Neural cell (in vitro differentiated cells): ENCODE data around the gene TBRG1. TPM values are rescaled to one million over a fixed set of nuclear protein-coding genes. Genes with fewer than 3 reads are reported as not detected.

Experiments used
- H2AFZ ChIP-seq: fragments of 200-600, 300-800 bp; sonication (generic), shearing (Covaris generic); 2 replicates; pipeline ENCODE4 v1.6.0; 2014; ENCODE audit warnings: low read depth, mild to moderate bottlenecking, antibody characterized with exemption, low read length, moderate library complexity
- H3F3A ChIP-seq: fragments of 200-600 bp; shearing (Covaris generic); 2 replicates; pipeline ENCODE4 v1.6.1; 2016; ENCODE audit warnings: mild to moderate bottlenecking, moderate library complexity, mixed read lengths, antibody characterized with exemption, low read length; ENCODE audit not compliant: insufficient read depth, poor library complexity, severe bottlenecking
- H3K27ac ChIP-seq: fragments of 200-600, 300-800 bp; sonication (generic), shearing (Covaris generic); 2 replicates; pipeline ENCODE4 v1.5.1; 2014; ENCODE audit warnings: mild to moderate bottlenecking, low read length, moderate library complexity
- H3K27me3 ChIP-seq: fragments of 300-800, 200-600 bp; sonication (generic), shearing (Covaris generic); 2 replicates; pipeline ENCODE4 v1.6.0; 2014; ENCODE audit warnings: mild to moderate bottlenecking, low read depth, low read length, moderate library complexity; ENCODE audit not compliant: insufficient read depth
- H3K36me3 ChIP-seq: fragments of 300-800, 200-600 bp; sonication (generic), shearing (Covaris generic); 2 replicates; pipeline ENCODE4 v1.5.1; 2014; ENCODE audit warnings: mild to moderate bottlenecking, antibody characterized with exemption, low read length, moderate library complexity; ENCODE audit not compliant: insufficient read depth
- H3K4me2 ChIP-seq: fragments of 300-800, 200-600 bp; sonication (generic), shearing (Covaris generic); 2 replicates; pipeline ENCODE4 v1.6.0; 2014; ENCODE audit warnings: mild to moderate bottlenecking, low read length
- H3K4me3 ChIP-seq: fragments of 300-800, 200-600 bp; sonication (generic), shearing (Covaris generic); 2 replicates; pipeline ENCODE4 v1.5.1; 2014; ENCODE audit warnings: mild to moderate bottlenecking, low read length, moderate library complexity
- H3K79me2 ChIP-seq: fragments of 200-600 bp; shearing (Covaris generic); replicated peaks from 2 replicates; pipeline ENCODE4 v1.6.0; 2014; ENCODE audit warnings: mild to moderate bottlenecking, low read length, moderate library complexity; ENCODE audit not compliant: insufficient read depth
- H3K9ac ChIP-seq: fragments of 300-800, 200-600 bp; sonication (generic), shearing (Covaris generic); 2 replicates; pipeline ENCODE4 v1.6.1; 2016; ENCODE audit warnings: mild to moderate bottlenecking, low read length, mixed read lengths
- H3K9me2 ChIP-seq: fragments of 200-600 bp; shearing (Covaris generic); 2 replicates; pipeline ENCODE4 v1.6.1; 2016; ENCODE audit warnings: mild to moderate bottlenecking, low read length, mixed read lengths; ENCODE audit not compliant: insufficient read depth
- H3K9me3 ChIP-seq: fragments of 200-600, 300-800 bp; sonication (generic), shearing (Covaris generic); 2 replicates; pipeline ENCODE4 v1.6.1; 2016; ENCODE audit warnings: mild to moderate bottlenecking, mixed run types, low read length, moderate library complexity, mixed read lengths
- H4K20me1 ChIP-seq: fragments of 200-600 bp; shearing (Covaris generic); 2 replicates; pipeline ENCODE4 v1.6.1; 2016; ENCODE audit warnings: mild to moderate bottlenecking, mixed run types; ENCODE audit not compliant: insufficient read depth
- EP300 ChIP-seq: fragments of 450-650 bp; conservative IDR thresholded peaks from 2 replicates; pipeline ENCODE4 v1.6.1; 2014; ENCODE audit warnings: antibody characterized with exemption, mild to moderate bottlenecking, moderate library complexity; ENCODE audit not compliant: poor library complexity, severe bottlenecking
- EZH2 ChIP-seq: fragments of 200-600, 300-800 bp; shearing (Covaris generic), sonication (generic); IDR thresholded peaks from 2 replicates; pipeline ENCODE4 v1.6.1; 2014; ENCODE audit warnings: antibody characterized with exemption, low read length, borderline replicate concordance, mild to moderate bottlenecking; ENCODE audit not compliant: insufficient read depth, poor library complexity, severe bottlenecking
- MXI1 ChIP-seq: fragments of 450-650 bp; conservative IDR thresholded peaks from 2 replicates; pipeline ENCODE4 v1.6.1; 2014; ENCODE audit warnings: antibody characterized with exemption, mild to moderate bottlenecking; ENCODE audit not compliant: poor library complexity, severe bottlenecking
- POLR2AphosphoS5 ChIP-seq: IDR thresholded peaks from 2 replicates; pipeline ENCODE4 v1.6.1; 2012
- RAD21 ChIP-seq: fragments of 450-650 bp; conservative IDR thresholded peaks from 2 replicates; pipeline ENCODE4 v1.6.1; 2014; ENCODE audit warnings: antibody characterized with exemption, mild to moderate bottlenecking, moderate library complexity
- SMC3 ChIP-seq: fragments of 450-650 bp; conservative IDR thresholded peaks from 2 replicates; pipeline ENCODE4 v1.6.1; 2014; ENCODE audit warnings: antibody characterized with exemption, mild to moderate bottlenecking, moderate library complexity; ENCODE audit not compliant: poor library complexity
- TAF1 ChIP-seq: IDR thresholded peaks from 2 replicates; pipeline ENCODE4 v1.6.1; 2012; ENCODE audit warnings: low read depth
- polyA plus RNA-seq: library from polyadenylated mRNA; depleted of rRNA; stranded (reverse); fragments of >200 nt; gene quantifications from 2 replicates; pipeline ENCODE4 v1.2.3, GENCODE V29; 2014
- TF ChIP-seq, protein P1 (sequence below): fragments of 450-650 bp; IDR thresholded peaks from 2 replicates; pipeline ENCODE4 v1.5.1; 2014; ENCODE audit warnings: antibody characterized with exemption, mild to moderate bottlenecking, moderate library complexity; ENCODE audit not compliant: poor library complexity, severe bottlenecking
- TF ChIP-seq, protein P2 (sequence below): IDR thresholded peaks from 2 replicates; pipeline ENCODE4 v1.6.1; 2012; ENCODE audit warnings: borderline replicate concordance

The TBRG1 gene
- polyA plus RNA-seq, 1 donor from 2014 or later, result 83.2 TPM

DNA sequence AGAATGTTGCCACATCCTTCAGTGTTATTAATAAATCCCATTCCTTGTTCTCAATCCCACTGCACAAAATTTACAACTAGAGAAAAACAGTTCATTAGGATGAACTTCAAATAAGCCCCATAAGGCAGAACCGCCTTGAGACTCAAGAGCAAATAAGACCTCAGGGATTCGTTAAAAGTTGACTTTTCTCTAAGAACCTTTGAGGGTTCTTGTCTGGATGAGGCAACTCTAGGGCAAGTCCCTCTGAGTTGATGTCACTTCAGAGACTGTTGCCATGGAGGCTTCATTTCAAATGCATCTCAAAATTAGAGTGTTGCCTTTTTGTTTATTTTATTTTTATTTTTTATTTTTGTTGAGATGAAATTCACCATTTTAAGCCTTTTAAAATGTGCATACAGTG is 31.2 kb upstream of the TBRG1 start:
- no peak for TF ChIP-seq RAD21
- no peak for TF ChIP-seq EP300
- TF ChIP-seq EZH2, result no peak
- TF ChIP-seq, protein P1, sequence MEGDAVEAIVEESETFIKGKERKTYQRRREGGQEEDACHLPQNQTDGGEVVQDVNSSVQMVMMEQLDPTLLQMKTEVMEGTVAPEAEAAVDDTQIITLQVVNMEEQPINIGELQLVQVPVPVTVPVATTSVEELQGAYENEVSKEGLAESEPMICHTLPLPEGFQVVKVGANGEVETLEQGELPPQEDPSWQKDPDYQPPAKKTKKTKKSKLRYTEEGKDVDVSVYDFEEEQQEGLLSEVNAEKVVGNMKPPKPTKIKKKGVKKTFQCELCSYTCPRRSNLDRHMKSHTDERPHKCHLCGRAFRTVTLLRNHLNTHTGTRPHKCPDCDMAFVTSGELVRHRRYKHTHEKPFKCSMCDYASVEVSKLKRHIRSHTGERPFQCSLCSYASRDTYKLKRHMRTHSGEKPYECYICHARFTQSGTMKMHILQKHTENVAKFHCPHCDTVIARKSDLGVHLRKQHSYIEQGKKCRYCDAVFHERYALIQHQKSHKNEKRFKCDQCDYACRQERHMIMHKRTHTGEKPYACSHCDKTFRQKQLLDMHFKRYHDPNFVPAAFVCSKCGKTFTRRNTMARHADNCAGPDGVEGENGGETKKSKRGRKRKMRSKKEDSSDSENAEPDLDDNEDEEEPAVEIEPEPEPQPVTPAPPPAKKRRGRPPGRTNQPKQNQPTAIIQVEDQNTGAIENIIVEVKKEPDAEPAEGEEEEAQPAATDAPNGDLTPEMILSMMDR, result no peak
- no peak for TF ChIP-seq POLR2AphosphoS5
- no peak for TF ChIP-seq SMC3
- no peak for TF ChIP-seq MXI1
- TF ChIP-seq, protein P2, sequence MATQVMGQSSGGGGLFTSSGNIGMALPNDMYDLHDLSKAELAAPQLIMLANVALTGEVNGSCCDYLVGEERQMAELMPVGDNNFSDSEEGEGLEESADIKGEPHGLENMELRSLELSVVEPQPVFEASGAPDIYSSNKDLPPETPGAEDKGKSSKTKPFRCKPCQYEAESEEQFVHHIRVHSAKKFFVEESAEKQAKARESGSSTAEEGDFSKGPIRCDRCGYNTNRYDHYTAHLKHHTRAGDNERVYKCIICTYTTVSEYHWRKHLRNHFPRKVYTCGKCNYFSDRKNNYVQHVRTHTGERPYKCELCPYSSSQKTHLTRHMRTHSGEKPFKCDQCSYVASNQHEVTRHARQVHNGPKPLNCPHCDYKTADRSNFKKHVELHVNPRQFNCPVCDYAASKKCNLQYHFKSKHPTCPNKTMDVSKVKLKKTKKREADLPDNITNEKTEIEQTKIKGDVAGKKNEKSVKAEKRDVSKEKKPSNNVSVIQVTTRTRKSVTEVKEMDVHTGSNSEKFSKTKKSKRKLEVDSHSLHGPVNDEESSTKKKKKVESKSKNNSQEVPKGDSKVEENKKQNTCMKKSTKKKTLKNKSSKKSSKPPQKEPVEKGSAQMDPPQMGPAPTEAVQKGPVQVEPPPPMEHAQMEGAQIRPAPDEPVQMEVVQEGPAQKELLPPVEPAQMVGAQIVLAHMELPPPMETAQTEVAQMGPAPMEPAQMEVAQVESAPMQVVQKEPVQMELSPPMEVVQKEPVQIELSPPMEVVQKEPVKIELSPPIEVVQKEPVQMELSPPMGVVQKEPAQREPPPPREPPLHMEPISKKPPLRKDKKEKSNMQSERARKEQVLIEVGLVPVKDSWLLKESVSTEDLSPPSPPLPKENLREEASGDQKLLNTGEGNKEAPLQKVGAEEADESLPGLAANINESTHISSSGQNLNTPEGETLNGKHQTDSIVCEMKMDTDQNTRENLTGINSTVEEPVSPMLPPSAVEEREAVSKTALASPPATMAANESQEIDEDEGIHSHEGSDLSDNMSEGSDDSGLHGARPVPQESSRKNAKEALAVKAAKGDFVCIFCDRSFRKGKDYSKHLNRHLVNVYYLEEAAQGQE, result no peak
- no peak for TF ChIP-seq TAF1
- H3K9me2 ChIP-seq, result no peaks in the 10 kb centered on the region
- no peaks in the 10 kb centered on the region for H4K20me1 ChIP-seq
- no peak overlapping the region for H3K4me2 ChIP-seq
- no peak overlapping the region for H3K27ac ChIP-seq
- H3K27me3 ChIP-seq, result no peaks in the 10 kb centered on the region
- H2AFZ ChIP-seq, result no peak overlapping the region
- H3K4me3 ChIP-seq, result no peak overlapping the region
- H3K36me3 ChIP-seq, result no peaks in the 10 kb centered on the region
- H3K9me3 ChIP-seq, result no peaks in the 10 kb centered on the region
- no peaks in the 10 kb centered on the region for H3F3A ChIP-seq
- H3K9ac ChIP-seq, result no peak overlapping the region
- no peaks in the 10 kb centered on the region for H3K79me2 ChIP-seq

GRCh38 chr11:124592627-124593026 is 30.0 kb upstream of the TBRG1 start:
- Histone ChIP-seq H3K9me2 (no peaks in the 10 kb centered on the region), H3K79me2 (no peaks in the 10 kb centered on the region), H3K9ac (no peak overlapping the region), H3K36me3 (no peaks in the 10 kb centered on the region), H3K4me3 (no peak overlapping the region), H3K9me3 (no peaks in the 10 kb centered on the region), H3F3A (no peaks in the 10 kb centered on the region), H3K27me3 (no peaks in the 10 kb centered on the region), H2AFZ (no peak overlapping the region), H3K4me2 (no peak overlapping the region), H3K27ac (no peak overlapping the region), H4K20me1 (no peaks in the 10 kb centered on the region)
- TF ChIP-seq, protein P2, result no peak
